H1 (cell line): Measurements from ENCODE around the gene ITIH4. TPM values are rescaled to one million over a fixed set of nuclear protein-coding genes. Genes with fewer than 3 reads are reported as not detected.

Experiments used
- CTCF ChIA-PET: fragments of 300-600 bp; sonication (Branson Sonifier 250); formaldehyde crosslinking; loops from one replicate; lab custom pipeline; 2021; ENCODE audit not compliant: partially characterized antibody; lab: Charles Lee
- POLR2A ChIA-PET: fragments of 300-600 bp; sonication (Branson Sonifier 250); formaldehyde crosslinking; loops from one replicate; lab custom pipeline; 2021; ENCODE audit warnings: inconsistent platforms; ENCODE audit not compliant: partially characterized antibody; lab: Charles Lee
- DNase-seq, 2 experiments: peaks; one replicate each; pipeline versions ENCODE4 v3.0.0 to v3.0.0-alpha.2; 2010 to 2022; ENCODE audit warnings: low spot score in 2 of 2, low read depth in 1 of 2, mixed read lengths in 1 of 2
- FAIRE-seq: peaks from 2 replicates; lab custom pipeline; 2011; peaks lifted over from hg19 to GRCh38; lab: Jason Lieb, UNC
- H2AFZ ChIP-seq: 2 replicates; pipeline ENCODE4 v1.8.1; 2012; ENCODE audit warnings: low read length, inconsistent platforms
- H2AK5ac ChIP-seq: 2 replicates; pipeline ENCODE4 v1.6.1; 2013; ENCODE audit warnings: low read depth, low read length
- H2BK120ac ChIP-seq: replicated peaks from 2 replicates; pipeline ENCODE3; 2013; ENCODE audit warnings: low read depth, low read length, inconsistent platforms
- H2BK12ac ChIP-seq: 2 replicates; pipeline ENCODE4 v1.6.1; 2013; ENCODE audit warnings: low read depth, low read length
- H2BK15ac ChIP-seq: 2 replicates; pipeline ENCODE4 v1.6.1; 2013; ENCODE audit warnings: low read length
- H2BK20ac ChIP-seq: 2 replicates; pipeline ENCODE4 v1.6.1; 2013; ENCODE audit warnings: low read length
- H2BK5ac ChIP-seq: 2 replicates; pipeline ENCODE4 v1.6.1; 2013; ENCODE audit warnings: low read depth, low read length
- H3K14ac ChIP-seq: 2 replicates; pipeline ENCODE4 v1.6.1; 2013; ENCODE audit warnings: inconsistent platforms; ENCODE audit not compliant: insufficient read length
- H3K18ac ChIP-seq: 2 replicates; pipeline ENCODE4 v1.6.1; 2013; ENCODE audit warnings: low read length; ENCODE audit errors: extremely low read depth
- H3K23ac ChIP-seq: 2 replicates; pipeline ENCODE4 v1.6.1; 2013; ENCODE audit warnings: inconsistent platforms; ENCODE audit not compliant: insufficient read length
- H3K23me2 ChIP-seq: 2 replicates; pipeline ENCODE4 v1.6.1; 2013; ENCODE audit warnings: low read depth, low read length
- H3K27ac ChIP-seq: 2 replicates; pipeline ENCODE4 v1.6.1; 2011; ENCODE audit warnings: low read depth, low read length, inconsistent platforms
- H3K27me3 ChIP-seq, 4 experiments: replicated peaks in 1 of 4; 1 replicate in 1 of 4; 2 replicates in 3 of 4; pipeline versions ENCODE4 v1.6.1 to v1.8.1; 2011 to 2013; ENCODE audit warnings: low read length in 3 of 4, mild to moderate bottlenecking in 3 of 4, inconsistent platforms in 2 of 4, mixed read lengths in 2 of 4, moderate library complexity in 1 of 4; ENCODE audit not compliant: control insufficient read depth in 3 of 4, insufficient read depth in 3 of 4; ENCODE audit errors: extremely low read depth in 1 of 4
- H3K36me3 ChIP-seq, 4 experiments: 2 replicates each; pipeline versions ENCODE4 v1.6.1 to v1.8.1; 2011 to 2013; ENCODE audit warnings: mild to moderate bottlenecking in 4 of 4, low read length in 3 of 4, moderate library complexity in 2 of 4, control low read depth in 1 of 4, inconsistent platforms in 1 of 4; ENCODE audit not compliant: insufficient read depth in 4 of 4, control insufficient read depth in 2 of 4
- H3K4ac ChIP-seq: replicated peaks from 2 replicates; pipeline ENCODE3; 2013; ENCODE audit warnings: low read length, low read depth, mixed read lengths, inconsistent platforms; ENCODE audit not compliant: insufficient read length
- H3K4me1 ChIP-seq, 4 experiments: replicated peaks in 1 of 4; 1 replicate in 1 of 4; 2 replicates in 3 of 4; pipeline versions ENCODE4 v1.6.1 to v1.8.1; 2011 to 2013; ENCODE audit warnings: low read length in 3 of 4, inconsistent platforms in 2 of 4, mixed read lengths in 1 of 4; ENCODE audit not compliant: insufficient read depth in 4 of 4, control insufficient read depth in 3 of 4
- H3K4me2 ChIP-seq, 2 experiments: 2 replicates each; pipeline versions ENCODE4 v1.6.1 to v1.8.1; 2011 to 2013; ENCODE audit warnings: low read depth in 2 of 2, low read length in 2 of 2, control low read depth in 1 of 2, inconsistent platforms in 1 of 2, mild to moderate bottlenecking in 1 of 2; ENCODE audit not compliant: insufficient read depth in 1 of 2
- H3K4me3 ChIP-seq, 4 experiments: fragments of 200-600, 300-600 bp in 1 of 4; sonication (generic), shearing (Covaris generic), sonication (Bioruptor Twin) in 1 of 4; 2 replicates each; pipeline versions ENCODE4 v1.5.1 to v1.8.1; 2011 to 2016; ENCODE audit warnings: low read length in 4 of 4, low read depth in 3 of 4, control low read depth in 2 of 4, inconsistent platforms in 2 of 4, mild to moderate bottlenecking in 2 of 4, mixed read lengths in 1 of 4, moderate library complexity in 1 of 4; ENCODE audit not compliant: insufficient read depth in 2 of 4; ENCODE audit errors: extremely low read depth in 1 of 4
- H3K56ac ChIP-seq: replicated peaks from 2 replicates; pipeline ENCODE3; 2013; ENCODE audit warnings: low read depth, mild to moderate bottlenecking, mixed read lengths, low read length, inconsistent platforms; ENCODE audit not compliant: insufficient read length
- H3K79me1 ChIP-seq: 2 replicates; pipeline ENCODE4 v1.6.1; 2013; ENCODE audit warnings: low read depth, low read length, control low read depth
- H3K79me2 ChIP-seq, 2 experiments: 2 replicates each; pipeline versions ENCODE4 v1.6.1 to v1.8.1; 2012 to 2013; ENCODE audit warnings: low read length in 2 of 2, mild to moderate bottlenecking in 2 of 2, inconsistent platforms in 1 of 2; ENCODE audit not compliant: insufficient read depth in 2 of 2, control insufficient read depth in 1 of 2
- H3K9ac ChIP-seq, 4 experiments: replicated peaks in 1 of 4; 1 replicate in 1 of 4; 2 replicates in 3 of 4; pipeline versions ENCODE4 v1.6.1 to v1.8.1; 2011 to 2013; ENCODE audit warnings: low read depth in 3 of 4, low read length in 3 of 4, control low read depth in 2 of 4, mild to moderate bottlenecking in 2 of 4, moderate library complexity in 2 of 4, inconsistent platforms in 1 of 4; ENCODE audit errors: extremely low read depth in 1 of 4
- H3K9me3 ChIP-seq, 2 experiments: 2 replicates each; pipeline versions ENCODE4 v1.6.1 to v1.8.1; 2012 to 2013; ENCODE audit warnings: mild to moderate bottlenecking in 2 of 2, moderate library complexity in 2 of 2, control low read depth in 1 of 2, inconsistent platforms in 1 of 2, low read depth in 1 of 2, low read length in 1 of 2, mixed read lengths in 1 of 2; ENCODE audit not compliant: insufficient read depth in 2 of 2
- H4K20me1 ChIP-seq, 2 experiments: replicated peaks in 1 of 2; 2 replicates each; pipeline versions ENCODE3 to v1.8.1; 2011 to 2013; ENCODE audit warnings: inconsistent platforms in 2 of 2, low read length in 2 of 2, mild to moderate bottlenecking in 1 of 2; ENCODE audit not compliant: insufficient read depth in 2 of 2, control insufficient read depth in 1 of 2
- H4K5ac ChIP-seq: 2 replicates; pipeline ENCODE4 v1.6.1; 2013; ENCODE audit warnings: low read length, low read depth, mixed read lengths, inconsistent platforms; ENCODE audit not compliant: insufficient read length
- H4K8ac ChIP-seq: 2 replicates; pipeline ENCODE4 v1.8.0; 2013; ENCODE audit warnings: mild to moderate bottlenecking, moderate library complexity, low read length, inconsistent platforms; ENCODE audit not compliant: insufficient read depth; ENCODE audit errors: extremely low read depth
- H4K91ac ChIP-seq: replicated peaks from 2 replicates; pipeline ENCODE3; 2013; ENCODE audit warnings: low read length, mixed read lengths, inconsistent platforms; ENCODE audit not compliant: insufficient read length
- EGR1 ChIP-seq: IDR thresholded peaks from 2 replicates; pipeline ENCODE4 v1.6.1; 2011; ENCODE audit warnings: low read depth, low read length, borderline replicate concordance
- EZH2 ChIP-seq: fragments of 200-600 bp; sonication (generic); IDR thresholded peaks from 2 replicates; pipeline ENCODE4 v1.7.1; 2012; ENCODE audit warnings: low read depth, mild to moderate bottlenecking, moderate library complexity, low read length, inconsistent platforms; ENCODE audit not compliant: severe bottlenecking
- HDAC6 ChIP-seq: IDR thresholded peaks from one replicate; pipeline ENCODE4 v1.7.1; 2012; ENCODE audit warnings: low read depth, mild to moderate bottlenecking, inconsistent platforms, low read length, moderate library complexity
- RXRA ChIP-seq: IDR thresholded peaks from 2 replicates; pipeline ENCODE4 v1.6.1; 2011; ENCODE audit warnings: low read depth, mild to moderate bottlenecking, low read length, moderate library complexity; ENCODE audit not compliant: insufficient read depth
- TBP ChIP-seq: IDR thresholded peaks from 2 replicates; pipeline ENCODE4 v1.6.1; 2011; ENCODE audit warnings: low read depth, low read length, improper control_type of control experiment
- TCF12 ChIP-seq: IDR thresholded peaks from 2 replicates; pipeline ENCODE4 v1.6.1; 2011; ENCODE audit warnings: low read depth, mild to moderate bottlenecking, low read length
- YY1 ChIP-seq: IDR thresholded peaks from 2 replicates; pipeline ENCODE4 v1.6.1; 2011; ENCODE audit warnings: low read depth, mild to moderate bottlenecking, low read length
- WGBS, 2 experiments: shearing (Covaris generic) in 1 of 2; methylation state at CpG; one replicate each; pipeline versions ENCODE4 v1.1.6 to v1.1.7; 2013 to 2015; ENCODE audit warnings: low lambda C conversion rate in 2 of 2, mixed read lengths in 2 of 2, inconsistent platforms in 1 of 2, low coverage in 1 of 2, missing lambda C conversion rate in 1 of 2; ENCODE audit not compliant: insufficient replicate concordance in 2 of 2, insufficient coverage in 1 of 2, insufficient read length in 1 of 2; ENCODE audit errors: extremely low coverage in 1 of 2, missing lambda C conversion rate in 1 of 2; 5-methylcytosine and 5-hydroxymethylcytosine counted together
- polyA plus RNA-seq, 7 experiments: library from polyadenylated mRNA; depleted of rRNA in 3 of 7; stranded (reverse) in 5 of 7; unstranded in 2 of 7; fragments of >200 nt in 5 of 7; fragments of 200-250 nt in 2 of 7; gene quantifications; 1 replicate in 5 of 7; 2 replicates in 1 of 7; 4 replicates in 1 of 7; pipeline versions ENCODE4 v1.2.1 to v1.2.3, GENCODE V29; 2011 to 2013; ENCODE audit warnings: missing spikeins in 2 of 7, mixed read lengths in 2 of 7
- total RNA-seq: library from RNA; stranded (reverse); fragmentation: NEBNext Ultra II Directional; extraction: Animal tissue kit (Norgen Biotek cat#: 25700); gene quantifications from 2 replicates; pipeline ENCODE4 v1.2.1, GENCODE V29; 2021

Gene ITIH4
- total and polyA plus RNA-seq, 2 of the 8 experiments (the other 6 are each of a cell fraction or from before 2014, with no cell fraction given): 3.4 to 3.7 TPM

DNA sequence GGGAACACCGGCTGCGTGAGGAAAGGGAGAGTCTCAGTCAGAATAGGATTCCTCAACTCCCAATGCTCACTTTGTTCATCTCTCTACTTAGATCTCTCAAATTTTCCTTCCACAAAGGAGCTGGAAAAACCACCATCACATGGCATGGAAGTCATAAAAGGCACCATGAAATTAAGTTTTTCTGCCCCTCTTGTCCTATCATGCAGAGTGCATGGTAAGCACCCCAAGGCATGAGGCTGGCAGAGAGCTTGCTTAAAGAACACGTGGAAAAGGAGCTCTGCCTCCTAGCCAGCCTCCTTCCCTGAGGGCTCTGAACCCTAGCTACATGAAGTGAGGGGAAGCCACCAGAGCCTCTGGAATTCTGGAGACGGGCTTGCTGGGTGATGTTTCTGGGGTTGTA is 49.1 kb upstream of the ITIH4 start:
- Histone ChIP-seq H2BK120ac (no peak overlapping the region), H3K4ac (no peak overlapping the region), H4K20me1 (peaks cover 0 to 9% of the 10 kb centered on the region in 2 experiments), H2BK5ac (no peak overlapping the region), H2AK5ac (no peak overlapping the region), H3K36me3 (no peaks in the 10 kb centered on the region), H3K18ac (no peak overlapping the region), H3K9me3 (no peaks in the 10 kb centered on the region), H3K4me3 (no peak overlapping the region), H3K79me1 (peaks cover 7% of the 10 kb centered on the region), H2AFZ (no peak overlapping the region), H4K91ac (no peak overlapping the region), H3K4me1 (peaks cover 0 to 9% (median 3%) of the 10 kb centered on the region in 4 experiments; a peak in 5 of 7 replicates), H3K4me2 (no peak overlapping the region), H2BK15ac (no peak overlapping the region), H4K8ac (no peak overlapping the region), H3K14ac (no peak overlapping the region), H2BK12ac (no peak overlapping the region), H3K9ac (no peak overlapping the region), H3K27ac (no peak overlapping the region), H3K23ac (no peak overlapping the region), H3K27me3 (no peaks in the 10 kb centered on the region), H3K79me2 (peaks cover 0 to 20% of the 10 kb centered on the region in 2 experiments; a peak in 2 of 4 replicates), H2BK20ac (no peak overlapping the region), H3K23me2 (no peaks in the 10 kb centered on the region), H3K56ac (no peak overlapping the region), H4K5ac (no peak overlapping the region)
- ChIA-PET POLR2A (no interaction called here), CTCF (interaction anchor here (0.9 to 3.1 kb wide), 24 partner anchors 10 to 408 kb away, joined by 3 to 20 read pairs (median 4); partner anchors contain the start of gene STIMATE)
- TF ChIP-seq TBP (no peak), YY1 (no peak), TCF12 (no peak), EGR1 (no peak), EZH2 (no peak), RXRA (no peak), HDAC6 (no peak)
- FAIRE-seq (no peak), DNase-seq (no peak)
- 91% methylated on average over 4 of the region's 4 CpGs; no CpG with 5 or more reads in 1 of the 2 experiments for WGBS, 2 experiments
